Adrenal gland (tissue), 12 donors: ENCODE results near the gene PIWIL1. TPM values are rescaled to one million over a fixed set of nuclear protein-coding genes. Genes with fewer than 3 reads are reported as not detected.
A peak's percentile ranks its signal among the peaks of the same experiment; 100 is the strongest.

ENCODE experiments used
- DNase-seq, 7 donors: peaks; one replicate each; pipeline ENCODE4 v3.0.0-alpha.2; 2019 to 2020
- H3K27ac ChIP-seq, 5 donors: fragments of 200-600 bp; sonication (generic) in 4 of 5; 1 replicate in 3 of 5; 2 replicates in 2 of 5; pipeline versions ENCODE4 v1.5.1 to v1.8.0; 2016 to 2020; ENCODE audit warnings: mild to moderate bottlenecking in 1 of 5
- H3K27me3 ChIP-seq: fragments of 200-600 bp; 2 replicates; pipeline ENCODE4 v1.8.0; 2021
- H3K36me3 ChIP-seq, 2 donors: fragments of 200-600 bp; replicated peaks in 1 of 2; 1 replicate in 1 of 2; 2 replicates in 1 of 2; pipeline versions ENCODE4 v1.5.1 to v1.8.0; 2018 to 2022
- H3K4me1 ChIP-seq, 2 donors: fragments of 200-600 bp; replicated peaks in 1 of 2; 1 replicate in 1 of 2; 2 replicates in 1 of 2; pipeline versions ENCODE4 v1.5.1 to v1.8.0; 2018 to 2021
- H3K4me3 ChIP-seq, 4 donors: fragments of 200-600 bp; sonication (generic) in 3 of 4; one replicate each; pipeline ENCODE4 v1.5.1; 2016 to 2018
- H3K9me3 ChIP-seq, 3 donors: fragments of 200-600 bp; sonication (generic) in 1 of 3; replicated peaks in 1 of 3; 1 replicate in 2 of 3; 2 replicates in 1 of 3; pipeline versions ENCODE4 v1.5.1 to v1.8.0; 2016 to 2021
- POLR2A ChIP-seq, 2 donors: fragments of 450-650 bp; IDR thresholded peaks; one replicate each; pipeline ENCODE4 v1.6.1; 2017; ENCODE audit warnings: antibody characterized with exemption in 2 of 2, mild to moderate bottlenecking in 2 of 2, moderate library complexity in 1 of 2
- WGBS, 4 donors: extraction: QIAGEN DNeasy Blood & Tissue Kit in 2 of 4; methylation state at CpG; one replicate each; pipeline versions ENCODE4 v1.1.5 to v1.1.7; 2013 to 2017; 5-methylcytosine and 5-hydroxymethylcytosine counted together
- intact Hi-C, 2 donors: fragments of 100-400 bp; cut with DNase I; formaldehyde crosslinking; loops; one replicate each; pipeline versions ENCODE4 v1.14.1 to v1.15.0; 2022 to 2023
- polyA plus RNA-seq, 3 donors: library from polyadenylated mRNA; stranded (reverse); fragments of 200-250 nt in 2 of 3; fragments of 350-450 nt in 1 of 3; fragmentation: Illumina TruSeq in 1 of 3; extraction: RNeasy Lipid Tissue Mini Kit (QIAGEN cat#74804) in 1 of 3; gene quantifications; one replicate each; pipeline ENCODE4 v1.2.3, GENCODE V29; 2013 to 2014
- total RNA-seq, 9 donors: library from RNA; depleted of rRNA in 4 of 9; stranded (reverse); fragments of >200 nt in 4 of 9; fragments of 120-200 nt in 1 of 9; fragmentation: NEBNext Ultra II Directional in 1 of 9; extraction: Animal tissue kit (Norgen Biotek cat#: 25700) in 1 of 9; gene quantifications; one replicate each; pipeline versions ENCODE4 v1.1.0 to v1.2.4, GENCODE V29; 2013 to 2023
- TF ChIP-seq, protein P1 (sequence below), 6 experiments: fragments of 450-650 bp in 4 of 6; fragments of 200-600 bp in 2 of 6; sonication (generic) in 1 of 6; IDR thresholded peaks; 1 replicate in 5 of 6; 2 replicates in 1 of 6; pipeline versions ENCODE4 v1.5.1 to v1.8.0; 2016 to 2021; ENCODE audit warnings: antibody characterized with exemption in 6 of 6, mild to moderate bottlenecking in 2 of 6, moderate library complexity in 1 of 6
- donor health status: healthy with polysubstance abuse.
- donor health status: Bipolar disorder and iron deficiency.
- donor health status: DM: yes; HTN: yes; CAD: no.
- donor health status: DM: no; HTN: no; CAD: no.
- donor health status: DM: no; HTN: no; CAD: no.
- donor health status: DM: yes; HTN: yes; CAD: no.

PIWIL1 gene
- total and polyA plus RNA-seq, 12 donors = 0.08 to 0.39 (median 0.20) TPM; not detected in 5

DNA sequence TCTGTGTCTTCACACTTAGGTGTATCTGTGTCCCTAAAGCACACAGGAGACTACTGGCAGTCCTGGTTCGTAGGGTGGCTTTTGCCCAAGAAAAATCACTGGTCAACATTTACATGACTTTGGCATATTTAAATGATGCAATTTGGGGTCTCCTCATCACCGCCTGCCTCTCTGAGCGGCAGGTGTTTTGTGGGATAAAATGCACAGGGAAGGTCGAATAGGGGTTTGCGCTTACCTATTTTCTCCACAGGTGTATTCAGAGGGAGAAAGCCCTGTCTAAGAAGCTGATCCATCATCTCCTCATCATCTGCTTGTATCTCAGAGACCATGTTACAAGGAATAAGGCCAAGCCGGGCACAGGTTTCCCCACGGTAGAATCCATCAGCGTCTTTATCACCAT lies 74.7 kb downstream of the PIWIL1 start:
- no peaks in the 10 kb centered on the region for H3K4me1 ChIP-seq
- no peaks in the 10 kb centered on the region for H3K9me3 ChIP-seq
- intact Hi-C loops = no loop called here
- no peak for DNase-seq
- no peaks in the 10 kb centered on the region for H3K27me3 ChIP-seq
- WGBS, 4 donors = 78 to 87% (median 85%) methylated on average over 8 of the region's 8 CpGs
- H3K4me3 ChIP-seq = no peak overlapping the region
- no peak overlapping the region for H3K27ac ChIP-seq
- no peaks in the 10 kb centered on the region for H3K36me3 ChIP-seq
- TF ChIP-seq, protein P1, sequence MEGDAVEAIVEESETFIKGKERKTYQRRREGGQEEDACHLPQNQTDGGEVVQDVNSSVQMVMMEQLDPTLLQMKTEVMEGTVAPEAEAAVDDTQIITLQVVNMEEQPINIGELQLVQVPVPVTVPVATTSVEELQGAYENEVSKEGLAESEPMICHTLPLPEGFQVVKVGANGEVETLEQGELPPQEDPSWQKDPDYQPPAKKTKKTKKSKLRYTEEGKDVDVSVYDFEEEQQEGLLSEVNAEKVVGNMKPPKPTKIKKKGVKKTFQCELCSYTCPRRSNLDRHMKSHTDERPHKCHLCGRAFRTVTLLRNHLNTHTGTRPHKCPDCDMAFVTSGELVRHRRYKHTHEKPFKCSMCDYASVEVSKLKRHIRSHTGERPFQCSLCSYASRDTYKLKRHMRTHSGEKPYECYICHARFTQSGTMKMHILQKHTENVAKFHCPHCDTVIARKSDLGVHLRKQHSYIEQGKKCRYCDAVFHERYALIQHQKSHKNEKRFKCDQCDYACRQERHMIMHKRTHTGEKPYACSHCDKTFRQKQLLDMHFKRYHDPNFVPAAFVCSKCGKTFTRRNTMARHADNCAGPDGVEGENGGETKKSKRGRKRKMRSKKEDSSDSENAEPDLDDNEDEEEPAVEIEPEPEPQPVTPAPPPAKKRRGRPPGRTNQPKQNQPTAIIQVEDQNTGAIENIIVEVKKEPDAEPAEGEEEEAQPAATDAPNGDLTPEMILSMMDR (IDR thresholded peaks at IDR 0.05) = no peak
- no peak for TF ChIP-seq POLR2A (IDR thresholded peaks at IDR 0.05)

DNA sequence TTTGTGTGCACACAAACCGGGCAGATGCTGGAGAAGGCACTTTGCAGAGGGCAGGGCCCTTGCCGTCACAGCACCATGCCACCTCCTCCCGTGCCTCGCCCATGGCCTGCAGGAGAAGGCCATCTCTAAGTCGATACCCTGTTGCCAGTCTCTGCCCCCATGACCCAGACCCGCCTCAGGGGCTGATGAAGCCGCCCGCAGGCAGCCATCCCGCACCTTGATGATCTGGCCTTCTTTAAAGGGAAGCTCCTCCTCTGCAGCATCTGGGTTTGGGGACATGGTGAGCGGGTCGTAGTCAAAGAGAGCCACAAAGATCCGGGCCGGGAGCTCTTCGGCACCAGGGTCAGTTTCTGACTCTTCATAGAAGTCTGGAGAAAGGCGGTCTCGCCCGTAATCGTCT lies 76.2 kb downstream of the PIWIL1 start:
- H3K4me1 ChIP-seq = no peaks in the 10 kb centered on the region
- WGBS, 4 donors = 84 to 92% (median 87%) methylated on average over 16 to 18 of the region's 18 CpGs
- H3K4me3 ChIP-seq = no peak overlapping the region
- H3K9me3 ChIP-seq = no peaks in the 10 kb centered on the region
- intact Hi-C loops = no loop called here
- H3K27me3 ChIP-seq = no peaks in the 10 kb centered on the region
- no peak overlapping the region for H3K27ac ChIP-seq
- DNase-seq = peak in 1 of 7 donors; percentile 36
- TF ChIP-seq, protein P1 (IDR thresholded peaks at IDR 0.05) = no peak
- TF ChIP-seq POLR2A (IDR thresholded peaks at IDR 0.05) = no peak
- H3K36me3 ChIP-seq = no peaks in the 10 kb centered on the region

DNA sequence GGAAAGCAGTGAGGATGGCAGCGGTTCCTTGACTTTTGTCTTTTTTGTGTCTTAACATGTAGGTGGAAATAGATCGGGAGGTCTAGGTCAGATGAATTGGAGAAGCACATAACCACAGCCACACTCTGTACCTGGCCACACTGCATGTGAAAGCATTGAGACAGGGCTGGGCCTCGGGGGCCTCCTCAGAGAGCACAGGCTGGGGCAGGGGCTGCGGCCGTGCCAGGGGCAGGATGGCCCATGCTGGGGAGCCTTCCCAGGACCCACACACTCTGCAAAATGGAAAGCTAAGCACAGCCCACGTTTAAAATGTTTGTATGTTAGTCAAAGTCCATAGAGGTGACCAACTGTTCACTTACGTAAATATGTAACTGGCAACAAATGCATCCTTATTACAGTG lies 76.7 kb downstream of the PIWIL1 start:
- 69 to 90% (median 85%) methylated on average over 7 of the region's 7 CpGs for WGBS, 4 donors
- no peak overlapping the region for H3K4me3 ChIP-seq
- intact Hi-C loops = no loop called here
- H3K36me3 ChIP-seq = no peaks in the 10 kb centered on the region
- DNase-seq = peak in 1 of 7 donors; percentile 27
- no peaks in the 10 kb centered on the region for H3K27me3 ChIP-seq
- TF ChIP-seq, protein P1 (IDR thresholded peaks at IDR 0.05) = no peak
- no peak for TF ChIP-seq POLR2A (IDR thresholded peaks at IDR 0.05)
- no peak overlapping the region for H3K27ac ChIP-seq
- no peaks in the 10 kb centered on the region for H3K4me1 ChIP-seq
- H3K9me3 ChIP-seq = no peaks in the 10 kb centered on the region

DNA sequence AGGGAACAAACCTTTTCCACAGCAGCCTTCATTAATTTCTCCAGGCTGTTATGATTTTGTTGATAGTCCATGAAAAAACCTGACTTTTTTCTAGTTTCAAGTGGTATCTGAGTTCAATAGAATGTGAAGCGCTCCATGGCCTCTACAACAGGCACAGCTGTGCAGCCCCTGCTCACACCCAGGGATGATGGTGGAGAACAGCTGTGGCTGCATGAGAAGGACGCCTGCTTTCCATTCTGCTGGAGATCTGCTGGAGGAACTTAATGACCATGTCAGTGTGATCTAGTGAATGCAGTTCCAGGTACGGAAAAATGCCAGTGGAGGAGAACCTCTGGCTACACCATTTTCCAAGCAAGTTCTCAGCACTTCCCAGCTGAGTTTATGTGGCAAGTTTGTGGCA lies 80.6 kb downstream of the PIWIL1 start:
- WGBS, 4 donors = 71 to 78% (median 74%) methylated on average over 3 of the region's 3 CpGs
- H3K9me3 ChIP-seq = no peaks in the 10 kb centered on the region

More for the DNA sequence above, 80.6 kb downstream of the PIWIL1 start:
- no peak for DNase-seq
- no peaks in the 10 kb centered on the region for H3K36me3 ChIP-seq
- no peak for TF ChIP-seq POLR2A (IDR thresholded peaks at IDR 0.05)
- TF ChIP-seq, protein P1 (IDR thresholded peaks at IDR 0.05) = no peak
- intact Hi-C loops = no loop called here
- H3K4me1 ChIP-seq = no peaks in the 10 kb centered on the region
- H3K27ac ChIP-seq = no peak overlapping the region
- no peaks in the 10 kb centered on the region for H3K27me3 ChIP-seq
- no peak overlapping the region for H3K4me3 ChIP-seq
